ENCODE results near the gene PFDN1.
"Not testable (repeated sequence)": the region's sequence is repeated elsewhere in the genome, so short reads cannot be mapped to it uniquely, and the experiment has no call there.

The PFDN1 gene

DNA sequence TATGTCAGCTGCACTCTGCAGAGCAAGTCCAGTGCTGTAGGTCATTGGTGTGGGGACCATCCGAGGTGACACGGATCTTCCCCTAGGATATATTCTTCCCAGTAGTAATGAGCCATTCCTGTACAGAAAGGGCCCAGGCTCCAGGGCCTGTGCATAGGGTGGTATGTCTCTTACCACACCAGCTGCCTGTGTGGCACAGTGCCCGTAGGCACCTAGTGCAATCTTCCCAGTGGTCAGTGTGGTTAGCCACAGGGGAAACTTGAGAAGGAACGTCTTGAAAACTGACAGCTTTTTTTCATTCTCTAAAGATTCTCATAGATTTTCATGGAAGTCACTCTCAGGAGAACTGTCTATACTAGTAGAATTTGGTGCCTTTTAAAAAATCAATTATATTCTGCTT is 88.1 kb downstream of the PFDN1 start:
- DNase-seq (ENCODE audit: low read depth in 3 of 3) = no peak

DNA sequence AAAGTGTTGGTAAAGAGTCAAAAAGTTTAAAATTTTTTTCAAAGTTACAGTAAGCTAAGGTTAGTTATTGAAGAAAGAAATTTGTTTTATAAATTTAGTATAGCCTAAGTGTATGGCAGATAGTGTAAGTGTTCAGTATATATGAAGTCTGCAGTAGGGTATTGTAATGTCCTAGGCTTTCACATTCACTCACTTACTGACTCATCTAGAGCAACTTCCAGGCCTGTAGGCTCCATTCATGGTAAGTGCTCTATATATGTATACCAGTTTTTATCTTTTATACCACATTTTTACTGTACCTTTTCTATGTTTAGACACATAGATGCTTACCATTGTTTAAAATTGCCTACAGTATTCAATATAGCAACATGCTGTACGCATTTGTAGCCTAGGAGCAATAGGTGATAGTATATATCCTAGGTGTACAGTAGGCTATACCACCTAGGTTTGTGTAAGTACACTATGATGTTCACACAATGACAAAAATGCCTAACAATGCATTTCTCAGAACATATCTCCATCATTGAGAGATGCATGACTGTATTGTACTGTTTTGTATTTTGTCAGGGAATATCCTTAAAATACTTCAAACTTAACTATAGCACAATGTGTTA is 89.4 kb downstream of the PFDN1 start:
- DNase-seq (ENCODE audit: low read depth in 3 of 3) = no peak

DNA sequence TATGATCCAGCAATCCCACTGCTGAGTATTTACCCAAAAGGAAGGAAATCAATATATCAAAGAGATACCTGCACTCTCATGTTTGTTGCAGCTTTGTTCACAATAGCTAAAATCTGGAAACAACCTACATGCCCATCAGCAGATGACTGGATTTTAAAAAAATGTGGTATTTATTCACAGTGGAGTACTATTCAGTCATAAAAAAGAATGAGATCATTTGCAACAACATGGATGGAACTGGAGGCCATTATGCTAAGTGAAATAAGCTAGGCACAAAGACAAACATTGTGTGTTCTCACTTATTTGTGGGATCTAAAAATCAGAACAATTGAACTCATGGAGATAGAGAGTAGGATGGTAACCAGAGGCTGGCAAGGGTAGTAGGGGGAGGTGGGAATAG is 94.8 kb downstream of the PFDN1 start:
- no peak for DNase-seq (ENCODE audit: low read depth in 3 of 3)

DNA sequence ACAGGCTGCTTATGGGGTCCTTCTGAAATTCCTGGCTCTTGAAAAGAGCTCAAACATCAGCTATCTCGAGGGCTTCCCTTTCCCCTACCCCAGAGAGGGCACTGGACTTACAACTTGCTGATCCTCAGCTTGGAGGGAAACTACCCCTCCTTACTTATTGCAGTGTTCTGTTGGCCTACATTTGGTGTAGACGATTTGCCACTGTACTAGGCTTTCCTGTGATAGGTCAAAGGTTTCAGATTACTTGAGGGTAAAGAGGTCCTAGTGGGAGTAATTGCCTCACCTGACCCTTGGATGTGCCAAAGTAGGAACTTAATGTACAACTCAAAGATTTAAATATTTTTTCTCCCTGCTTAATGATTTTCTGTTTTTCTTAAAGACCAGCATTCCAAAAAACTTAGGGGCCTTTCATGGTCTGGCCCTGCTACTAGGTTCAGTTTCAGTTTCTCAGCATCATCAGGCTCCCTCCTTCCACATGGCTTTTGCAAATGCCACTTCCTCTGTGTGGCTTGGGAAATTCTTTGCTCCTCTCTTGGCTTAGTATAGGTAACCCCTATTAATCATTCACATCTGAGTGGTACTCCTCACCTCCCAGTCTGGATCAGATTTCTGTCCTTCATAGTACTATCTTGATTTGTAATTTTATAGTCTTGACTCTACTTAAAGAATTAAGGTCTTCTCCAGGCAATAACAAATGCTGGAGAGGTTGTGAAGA is 95.5 kb downstream of the PFDN1 start:
- DNase-seq (ENCODE audit: low read depth in 3 of 3) = no peak

DNA sequence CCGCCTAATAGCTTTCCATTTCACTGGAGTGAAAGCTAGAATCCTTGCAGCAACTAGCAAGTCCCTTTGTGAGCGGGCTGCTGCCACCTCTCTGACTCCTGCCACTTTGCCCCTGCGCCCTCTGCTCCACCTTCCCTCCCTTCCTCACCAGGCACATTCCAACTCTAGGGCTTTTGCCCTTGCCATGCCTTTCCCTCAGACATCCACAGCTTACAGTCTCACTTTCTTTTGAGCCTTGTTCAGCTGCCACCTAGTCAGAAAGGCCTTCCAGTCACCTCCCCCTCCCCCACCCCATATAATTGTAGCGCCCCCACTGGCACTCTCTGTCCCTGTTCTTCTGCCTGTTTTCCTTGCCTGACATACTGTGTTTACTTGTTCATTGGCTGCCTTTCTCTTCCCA is 96.9 kb downstream of the PFDN1 start:
- DNase-seq (ENCODE audit: low read depth in 3 of 3) = no peak

DNA sequence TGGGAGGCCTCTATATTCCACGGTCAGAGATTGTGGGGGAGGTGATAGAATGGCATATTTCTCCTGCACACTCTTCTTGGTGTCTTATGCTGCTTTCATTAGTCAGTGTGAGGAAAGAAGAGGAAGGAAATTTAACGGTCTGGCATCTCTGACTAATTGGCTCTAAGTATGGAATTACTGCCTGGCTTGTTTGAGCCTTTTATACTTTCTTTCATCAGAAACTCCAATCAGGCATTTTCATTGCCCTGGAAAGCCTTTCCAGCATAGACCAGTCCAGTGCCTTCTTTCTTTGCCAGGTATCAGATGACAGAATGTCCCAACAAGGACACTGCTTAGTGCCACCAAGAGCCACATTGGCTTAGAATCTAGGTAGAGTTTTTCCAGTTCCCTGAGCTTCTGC is 97.7 kb downstream of the PFDN1 start:
- DNase-seq (ENCODE audit: low read depth in 3 of 3) = no peak

DNA sequence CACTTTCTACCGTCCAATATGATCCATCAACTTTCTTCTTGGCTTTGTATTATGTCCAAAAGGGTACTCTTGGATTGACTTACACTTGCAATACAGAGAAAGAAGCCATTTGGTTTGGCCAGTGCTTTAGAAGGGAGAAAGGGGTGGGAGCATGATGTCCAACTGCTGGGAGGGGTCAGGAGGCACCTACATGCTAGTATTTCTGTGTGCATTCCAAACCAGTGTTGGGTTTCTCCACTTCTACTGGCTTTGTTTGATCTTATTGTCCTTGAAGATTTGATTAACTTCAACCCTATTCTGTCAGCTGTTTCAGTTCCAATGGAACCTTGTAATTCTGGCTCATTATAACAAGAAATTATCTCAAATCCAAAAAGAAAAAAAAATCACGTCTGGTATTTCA is 100.3 kb downstream of the PFDN1 start:
- no peak for DNase-seq (ENCODE audit: low read depth in 3 of 3)

DNA sequence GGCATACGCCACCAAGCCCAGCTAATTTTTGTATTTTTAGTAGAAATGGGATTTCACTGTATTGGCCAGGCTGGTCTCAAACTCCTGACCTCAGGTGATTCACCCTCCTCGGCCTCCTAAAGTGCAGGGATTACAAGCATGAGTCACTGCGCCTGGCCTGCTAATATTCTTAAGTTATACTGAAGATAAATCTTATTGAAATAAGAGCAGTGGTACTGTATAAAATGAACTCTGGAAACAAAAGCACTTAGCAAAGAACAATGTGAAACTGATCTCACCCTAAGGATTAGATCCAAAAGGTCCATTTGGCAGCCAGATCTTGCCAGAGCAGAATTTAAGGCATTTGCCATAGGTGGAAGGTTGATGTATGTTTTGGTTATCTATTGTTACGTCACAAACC is 100.8 kb downstream of the PFDN1 start:
- no peak for DNase-seq (ENCODE audit: low read depth in 3 of 3)

DNA sequence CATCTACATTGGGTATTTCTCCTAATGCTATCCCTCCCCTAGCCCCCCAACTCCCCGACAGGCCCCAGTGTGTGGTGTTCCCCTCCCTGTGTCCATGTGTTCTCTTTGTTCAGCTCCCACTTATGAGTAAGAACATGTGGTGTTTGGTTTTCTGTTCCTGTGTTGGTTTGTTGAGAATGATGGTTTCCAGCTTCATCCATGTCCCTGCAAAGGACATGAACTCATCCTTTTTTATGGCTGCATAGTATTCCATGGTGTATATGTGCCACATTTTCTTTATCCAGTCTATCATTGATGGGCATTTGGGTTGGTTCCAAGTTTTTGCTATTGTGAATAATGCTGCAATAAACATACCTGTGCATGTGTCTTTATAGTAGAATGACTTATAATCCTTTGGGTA is 104.0 kb downstream of the PFDN1 start:
- not testable (repeated sequence) for DNase-seq (ENCODE audit: low read depth in 3 of 3)

DNA sequence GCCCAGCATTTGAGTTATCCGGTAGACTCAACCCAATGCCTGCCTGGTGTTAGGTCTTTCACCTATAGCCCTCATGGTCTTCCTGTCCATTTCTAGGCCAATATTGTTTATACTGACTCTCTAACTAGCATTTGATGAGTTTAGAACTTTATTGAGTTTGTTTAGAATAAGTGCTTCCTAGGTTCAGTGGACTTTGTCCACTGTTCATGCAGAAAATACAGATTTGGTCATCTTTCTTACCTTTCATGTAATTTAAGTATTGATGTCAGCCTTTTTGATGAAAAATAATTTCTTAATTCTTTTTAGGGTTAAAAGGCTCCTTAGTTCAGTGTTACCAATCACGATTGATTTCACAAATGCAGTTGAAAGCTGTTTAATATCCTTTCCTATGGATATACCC is 105.9 kb downstream of the PFDN1 start:
- no peak for DNase-seq (ENCODE audit: low read depth in 3 of 3)

DNA sequence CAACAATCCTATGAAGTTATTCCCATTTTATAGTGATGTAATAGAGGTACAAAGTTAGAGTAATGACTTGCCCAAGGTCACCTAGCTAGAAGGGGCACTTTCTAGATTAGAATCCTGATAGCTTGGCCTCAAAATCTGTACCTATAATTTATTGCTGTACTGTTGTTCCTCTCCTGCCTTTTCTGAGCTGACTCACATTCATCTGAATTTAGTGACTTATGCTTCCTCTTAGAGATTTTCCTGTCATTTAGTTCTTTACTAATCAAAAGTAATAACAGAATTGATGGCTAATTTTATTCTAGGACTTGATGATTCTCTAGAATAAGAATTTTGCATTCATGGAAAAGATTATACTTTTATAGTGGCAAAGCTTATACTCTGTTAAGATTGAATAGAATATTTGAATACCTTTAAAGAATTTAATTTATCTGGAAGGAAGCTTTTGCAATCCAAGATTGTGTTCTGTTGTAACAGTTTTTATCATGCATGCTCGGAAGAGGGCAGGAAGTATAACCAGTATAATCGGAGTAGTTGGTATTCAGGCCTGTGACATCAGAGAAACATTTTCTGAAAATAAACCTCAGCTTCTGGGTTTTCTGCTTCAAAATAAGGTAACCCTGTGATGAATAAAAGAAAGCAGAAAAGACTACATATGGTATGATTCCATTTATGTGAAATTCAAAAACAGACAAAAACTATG is 106.6 kb downstream of the PFDN1 start:
- no peak for DNase-seq (ENCODE audit: low read depth in 3 of 3)

All from stimulated activated CD4-positive, alpha-beta T cell treated with anti-CD3 and anti-CD28 coated beads, TNF-alpha, amount 100 ng/mL, for 48 hours (primary cell).